WTC11 (cell line): ENCODE results near the gene CTIF. TPM values are rescaled to one million over a fixed set of nuclear protein-coding genes. Genes with fewer than 3 reads are reported as not detected.

ENCODE experiments used
- ATAC-seq: fragments of 200-7000 bp; cut with Tn5 transposase; 2 replicates; pipeline ENCODE4 v1.10.0; 2021; ENCODE audit warnings: mild to moderate bottlenecking, moderate library complexity
- CTCF ChIA-PET: fragments of 300-600 bp; sonication (Branson Sonifier 250); formaldehyde crosslinking; loops from one replicate; lab custom pipeline; 2021; ENCODE audit warnings: antibody characterized with exemption; lab: Charles Lee
- POLR2A ChIA-PET: fragments of 350-600 bp; sonication (Branson Sonifier 250); formaldehyde crosslinking; loops from one replicate; lab custom pipeline; 2021; ENCODE audit warnings: antibody characterized with exemption; lab: Charles Lee
- DNase-seq: peaks from one replicate; pipeline ENCODE4 v3.0.0; 2021; ENCODE audit warnings: low spot score
- H3K27ac Mint-ChIP-seq: 2 replicates; pipeline ENCODE4 v1.8.0; 2021; ENCODE audit warnings: mixed read lengths
- H3K27me3 Mint-ChIP-seq: 2 replicates; pipeline ENCODE4 v1.8.0; 2021; ENCODE audit warnings: low read depth, mild to moderate bottlenecking, moderate library complexity, mixed read lengths
- H3K36me3 Mint-ChIP-seq: 2 replicates; pipeline ENCODE4 v1.8.0; 2021; ENCODE audit warnings: mixed read lengths
- H3K4me1 Mint-ChIP-seq: 2 replicates; pipeline ENCODE4 v1.8.0; 2022; ENCODE audit warnings: mixed read lengths
- H3K4me3 Mint-ChIP-seq: 2 replicates; pipeline ENCODE4 v1.8.0; 2021; ENCODE audit warnings: mild to moderate bottlenecking, moderate library complexity, mixed read lengths
- H3K9me3 Mint-ChIP-seq: 2 replicates; pipeline ENCODE4 v1.8.0; 2021; ENCODE audit warnings: mixed read lengths
- CBFB ChIP-seq: sonication (generic); formaldehyde crosslinking; IDR thresholded peaks from 2 replicates; pipeline ENCODE4 v1.8.1; 2022; ENCODE audit warnings: mild to moderate bottlenecking, low read depth, missing genetic modification reagents
- ELF4 ChIP-seq: sonication (generic); formaldehyde crosslinking; IDR thresholded peaks from 2 replicates; pipeline ENCODE4 v1.8.1; 2022; ENCODE audit warnings: low read depth, mild to moderate bottlenecking, moderate library complexity, missing genetic modification reagents
- IRF2 ChIP-seq: sonication (generic); formaldehyde crosslinking; IDR thresholded peaks from 2 replicates; pipeline ENCODE4 v1.8.0; 2022; ENCODE audit warnings: low read depth, missing genetic modification reagents, borderline replicate concordance
- JAZF1 ChIP-seq: fragments of 250-450 bp; sonication (Bioruptor Pico); IDR thresholded peaks from 2 replicates; pipeline ENCODE4 v1.9.0; 2021; ENCODE audit warnings: moderate library complexity, mild to moderate bottlenecking, inconsistent platforms
- NFYB ChIP-seq: sonication (generic); formaldehyde crosslinking; conservative IDR thresholded peaks from 2 replicates; pipeline ENCODE4 v1.8.0; 2022; ENCODE audit warnings: low read depth, missing genetic modification reagents
- TEAD4 ChIP-seq: sonication (generic); formaldehyde crosslinking; IDR thresholded peaks from 2 replicates; pipeline ENCODE4 v1.8.0; 2022; ENCODE audit warnings: mild to moderate bottlenecking, missing genetic modification reagents
- ZNF317 ChIP-seq: sonication (generic); formaldehyde crosslinking; IDR thresholded peaks from 2 replicates; pipeline ENCODE4 v1.8.1; 2023; ENCODE audit warnings: low read depth, mild to moderate bottlenecking, moderate library complexity, missing genetic modification reagents, borderline replicate concordance
- ZNF396 ChIP-seq: fragments of 250-450 bp; sonication (Bioruptor Pico); IDR thresholded peaks from 2 replicates; pipeline ENCODE4 v1.8.0; 2021; ENCODE audit warnings: mild to moderate bottlenecking, moderate library complexity, borderline replicate concordance
- total RNA-seq: library from RNA; stranded (reverse); gene quantifications from 3 replicates; pipeline ENCODE4 v1.2.3, GENCODE V29; 2021
- TF ChIP-seq, protein P1 (sequence below): sonication (generic); formaldehyde crosslinking; IDR thresholded peaks from 2 replicates; pipeline ENCODE4 v1.8.1; 2023; ENCODE audit warnings: mild to moderate bottlenecking, missing genetic modification reagents, moderate library complexity
- TF ChIP-seq, protein P2 (sequence below): fragments of 250-450 bp; sonication (Bioruptor Pico); IDR thresholded peaks from 2 replicates; pipeline ENCODE4 v1.9.0; 2021; ENCODE audit warnings: mild to moderate bottlenecking, borderline replicate concordance
- TF ChIP-seq, protein P3 (sequence below): sonication (generic); formaldehyde crosslinking; IDR thresholded peaks from 2 replicates; pipeline ENCODE4 v1.8.0; 2023; ENCODE audit warnings: mild to moderate bottlenecking, missing genetic modification reagents
- TF ChIP-seq, protein P4 (sequence below): sonication (generic); formaldehyde crosslinking; IDR thresholded peaks from 2 replicates; pipeline ENCODE4 v1.8.0; 2022; ENCODE audit warnings: mild to moderate bottlenecking, missing genetic modification reagents
- TF ChIP-seq, protein P5 (sequence below): sonication (generic); formaldehyde crosslinking; IDR thresholded peaks from 2 replicates; pipeline ENCODE4 v1.8.1; 2023; ENCODE audit warnings: mild to moderate bottlenecking, missing genetic modification reagents, borderline replicate concordance
- TF ChIP-seq, protein P6 (sequence below): fragments of 250-450 bp; sonication (Bioruptor Pico); conservative IDR thresholded peaks from 2 replicates; pipeline ENCODE4 v1.9.0; 2021; ENCODE audit warnings: mild to moderate bottlenecking

The CTIF gene
- total RNA-seq, 1 experiment from 2014 or later = 28.5 TPM

DNA sequence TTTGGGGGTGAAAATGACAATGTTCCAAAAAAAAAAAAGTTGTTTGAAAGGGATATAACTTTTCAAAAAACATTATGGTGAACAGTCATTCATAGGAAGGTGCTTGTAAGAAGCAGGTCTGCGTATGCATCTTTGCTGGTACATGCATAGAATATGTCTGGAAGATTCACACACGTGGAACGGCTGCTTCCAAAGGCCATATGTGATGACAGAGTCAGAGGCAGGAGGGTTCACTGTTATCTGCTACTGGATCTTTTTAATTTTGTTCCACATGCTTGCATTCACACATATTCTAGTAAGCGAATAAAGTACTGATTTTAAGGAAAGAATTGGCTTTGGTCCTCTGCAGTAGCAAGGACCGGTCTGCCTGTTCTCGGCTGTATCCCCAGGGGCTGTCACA lies 218.5 kb downstream of the CTIF start (continued):
- TF ChIP-seq, protein P1, sequence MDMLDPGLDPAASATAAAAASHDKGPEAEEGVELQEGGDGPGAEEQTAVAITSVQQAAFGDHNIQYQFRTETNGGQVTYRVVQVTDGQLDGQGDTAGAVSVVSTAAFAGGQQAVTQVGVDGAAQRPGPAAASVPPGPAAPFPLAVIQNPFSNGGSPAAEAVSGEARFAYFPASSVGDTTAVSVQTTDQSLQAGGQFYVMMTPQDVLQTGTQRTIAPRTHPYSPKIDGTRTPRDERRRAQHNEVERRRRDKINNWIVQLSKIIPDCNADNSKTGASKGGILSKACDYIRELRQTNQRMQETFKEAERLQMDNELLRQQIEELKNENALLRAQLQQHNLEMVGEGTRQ (CRISPR knock-in tag) = no peak
- TF ChIP-seq ZNF317 = no peak

DNA sequence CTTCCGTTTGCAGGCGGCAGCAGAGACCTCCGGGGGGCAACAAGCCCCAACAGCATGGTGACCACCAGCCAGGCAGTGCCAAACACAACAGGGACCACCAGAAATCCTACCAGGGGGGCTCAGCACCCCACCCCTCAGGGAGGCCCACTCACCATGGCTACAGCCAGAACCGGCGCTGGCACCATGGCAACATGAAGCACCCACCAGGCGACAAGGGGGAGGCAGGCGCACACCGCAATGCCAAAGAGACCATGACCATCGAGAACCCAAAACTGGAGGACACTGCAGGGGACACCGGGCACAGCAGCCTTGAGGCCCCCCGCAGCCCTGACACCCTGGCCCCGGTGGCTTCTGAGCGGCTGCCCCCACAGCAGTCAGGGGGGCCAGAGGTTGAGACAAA lies 219.1 kb downstream of the CTIF start:
- TF ChIP-seq ZNF317 (no peak), IRF2 (no peak), TEAD4 (no peak), ZNF396 (CRISPR knock-in tag) (no peak), ELF4 (no peak), JAZF1 (CRISPR knock-in tag) (no peak), CBFB (CRISPR knock-in tag) (no peak), NFYB (CRISPR knock-in tag) (no peak)
- TF ChIP-seq, protein P2, sequence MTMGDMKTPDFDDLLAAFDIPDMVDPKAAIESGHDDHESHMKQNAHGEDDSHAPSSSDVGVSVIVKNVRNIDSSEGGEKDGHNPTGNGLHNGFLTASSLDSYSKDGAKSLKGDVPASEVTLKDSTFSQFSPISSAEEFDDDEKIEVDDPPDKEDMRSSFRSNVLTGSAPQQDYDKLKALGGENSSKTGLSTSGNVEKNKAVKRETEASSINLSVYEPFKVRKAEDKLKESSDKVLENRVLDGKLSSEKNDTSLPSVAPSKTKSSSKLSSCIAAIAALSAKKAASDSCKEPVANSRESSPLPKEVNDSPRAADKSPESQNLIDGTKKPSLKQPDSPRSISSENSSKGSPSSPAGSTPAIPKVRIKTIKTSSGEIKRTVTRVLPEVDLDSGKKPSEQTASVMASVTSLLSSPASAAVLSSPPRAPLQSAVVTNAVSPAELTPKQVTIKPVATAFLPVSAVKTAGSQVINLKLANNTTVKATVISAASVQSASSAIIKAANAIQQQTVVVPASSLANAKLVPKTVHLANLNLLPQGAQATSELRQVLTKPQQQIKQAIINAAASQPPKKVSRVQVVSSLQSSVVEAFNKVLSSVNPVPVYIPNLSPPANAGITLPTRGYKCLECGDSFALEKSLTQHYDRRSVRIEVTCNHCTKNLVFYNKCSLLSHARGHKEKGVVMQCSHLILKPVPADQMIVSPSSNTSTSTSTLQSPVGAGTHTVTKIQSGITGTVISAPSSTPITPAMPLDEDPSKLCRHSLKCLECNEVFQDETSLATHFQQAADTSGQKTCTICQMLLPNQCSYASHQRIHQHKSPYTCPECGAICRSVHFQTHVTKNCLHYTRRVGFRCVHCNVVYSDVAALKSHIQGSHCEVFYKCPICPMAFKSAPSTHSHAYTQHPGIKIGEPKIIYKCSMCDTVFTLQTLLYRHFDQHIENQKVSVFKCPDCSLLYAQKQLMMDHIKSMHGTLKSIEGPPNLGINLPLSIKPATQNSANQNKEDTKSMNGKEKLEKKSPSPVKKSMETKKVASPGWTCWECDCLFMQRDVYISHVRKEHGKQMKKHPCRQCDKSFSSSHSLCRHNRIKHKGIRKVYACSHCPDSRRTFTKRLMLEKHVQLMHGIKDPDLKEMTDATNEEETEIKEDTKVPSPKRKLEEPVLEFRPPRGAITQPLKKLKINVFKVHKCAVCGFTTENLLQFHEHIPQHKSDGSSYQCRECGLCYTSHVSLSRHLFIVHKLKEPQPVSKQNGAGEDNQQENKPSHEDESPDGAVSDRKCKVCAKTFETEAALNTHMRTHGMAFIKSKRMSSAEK = no peak
- TF ChIP-seq, protein P3, sequence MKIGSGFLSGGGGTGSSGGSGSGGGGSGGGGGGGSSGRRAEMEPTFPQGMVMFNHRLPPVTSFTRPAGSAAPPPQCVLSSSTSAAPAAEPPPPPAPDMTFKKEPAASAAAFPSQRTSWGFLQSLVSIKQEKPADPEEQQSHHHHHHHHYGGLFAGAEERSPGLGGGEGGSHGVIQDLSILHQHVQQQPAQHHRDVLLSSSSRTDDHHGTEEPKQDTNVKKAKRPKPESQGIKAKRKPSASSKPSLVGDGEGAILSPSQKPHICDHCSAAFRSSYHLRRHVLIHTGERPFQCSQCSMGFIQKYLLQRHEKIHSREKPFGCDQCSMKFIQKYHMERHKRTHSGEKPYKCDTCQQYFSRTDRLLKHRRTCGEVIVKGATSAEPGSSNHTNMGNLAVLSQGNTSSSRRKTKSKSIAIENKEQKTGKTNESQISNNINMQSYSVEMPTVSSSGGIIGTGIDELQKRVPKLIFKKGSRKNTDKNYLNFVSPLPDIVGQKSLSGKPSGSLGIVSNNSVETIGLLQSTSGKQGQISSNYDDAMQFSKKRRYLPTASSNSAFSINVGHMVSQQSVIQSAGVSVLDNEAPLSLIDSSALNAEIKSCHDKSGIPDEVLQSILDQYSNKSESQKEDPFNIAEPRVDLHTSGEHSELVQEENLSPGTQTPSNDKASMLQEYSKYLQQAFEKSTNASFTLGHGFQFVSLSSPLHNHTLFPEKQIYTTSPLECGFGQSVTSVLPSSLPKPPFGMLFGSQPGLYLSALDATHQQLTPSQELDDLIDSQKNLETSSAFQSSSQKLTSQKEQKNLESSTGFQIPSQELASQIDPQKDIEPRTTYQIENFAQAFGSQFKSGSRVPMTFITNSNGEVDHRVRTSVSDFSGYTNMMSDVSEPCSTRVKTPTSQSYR (CRISPR knock-in tag) = no peak
- TF ChIP-seq, protein P4, sequence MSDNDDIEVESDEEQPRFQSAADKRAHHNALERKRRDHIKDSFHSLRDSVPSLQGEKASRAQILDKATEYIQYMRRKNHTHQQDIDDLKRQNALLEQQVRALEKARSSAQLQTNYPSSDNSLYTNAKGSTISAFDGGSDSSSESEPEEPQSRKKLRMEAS (CRISPR knock-in tag) = no peak
- TF ChIP-seq, protein P5, sequence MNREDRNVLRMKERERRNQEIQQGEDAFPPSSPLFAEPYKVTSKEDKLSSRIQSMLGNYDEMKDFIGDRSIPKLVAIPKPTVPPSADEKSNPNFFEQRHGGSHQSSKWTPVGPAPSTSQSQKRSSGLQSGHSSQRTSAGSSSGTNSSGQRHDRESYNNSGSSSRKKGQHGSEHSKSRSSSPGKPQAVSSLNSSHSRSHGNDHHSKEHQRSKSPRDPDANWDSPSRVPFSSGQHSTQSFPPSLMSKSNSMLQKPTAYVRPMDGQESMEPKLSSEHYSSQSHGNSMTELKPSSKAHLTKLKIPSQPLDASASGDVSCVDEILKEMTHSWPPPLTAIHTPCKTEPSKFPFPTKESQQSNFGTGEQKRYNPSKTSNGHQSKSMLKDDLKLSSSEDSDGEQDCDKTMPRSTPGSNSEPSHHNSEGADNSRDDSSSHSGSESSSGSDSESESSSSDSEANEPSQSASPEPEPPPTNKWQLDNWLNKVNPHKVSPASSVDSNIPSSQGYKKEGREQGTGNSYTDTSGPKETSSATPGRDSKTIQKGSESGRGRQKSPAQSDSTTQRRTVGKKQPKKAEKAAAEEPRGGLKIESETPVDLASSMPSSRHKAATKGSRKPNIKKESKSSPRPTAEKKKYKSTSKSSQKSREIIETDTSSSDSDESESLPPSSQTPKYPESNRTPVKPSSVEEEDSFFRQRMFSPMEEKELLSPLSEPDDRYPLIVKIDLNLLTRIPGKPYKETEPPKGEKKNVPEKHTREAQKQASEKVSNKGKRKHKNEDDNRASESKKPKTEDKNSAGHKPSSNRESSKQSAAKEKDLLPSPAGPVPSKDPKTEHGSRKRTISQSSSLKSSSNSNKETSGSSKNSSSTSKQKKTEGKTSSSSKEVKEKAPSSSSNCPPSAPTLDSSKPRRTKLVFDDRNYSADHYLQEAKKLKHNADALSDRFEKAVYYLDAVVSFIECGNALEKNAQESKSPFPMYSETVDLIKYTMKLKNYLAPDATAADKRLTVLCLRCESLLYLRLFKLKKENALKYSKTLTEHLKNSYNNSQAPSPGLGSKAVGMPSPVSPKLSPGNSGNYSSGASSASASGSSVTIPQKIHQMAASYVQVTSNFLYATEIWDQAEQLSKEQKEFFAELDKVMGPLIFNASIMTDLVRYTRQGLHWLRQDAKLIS = no peak
- TF ChIP-seq, protein P6, sequence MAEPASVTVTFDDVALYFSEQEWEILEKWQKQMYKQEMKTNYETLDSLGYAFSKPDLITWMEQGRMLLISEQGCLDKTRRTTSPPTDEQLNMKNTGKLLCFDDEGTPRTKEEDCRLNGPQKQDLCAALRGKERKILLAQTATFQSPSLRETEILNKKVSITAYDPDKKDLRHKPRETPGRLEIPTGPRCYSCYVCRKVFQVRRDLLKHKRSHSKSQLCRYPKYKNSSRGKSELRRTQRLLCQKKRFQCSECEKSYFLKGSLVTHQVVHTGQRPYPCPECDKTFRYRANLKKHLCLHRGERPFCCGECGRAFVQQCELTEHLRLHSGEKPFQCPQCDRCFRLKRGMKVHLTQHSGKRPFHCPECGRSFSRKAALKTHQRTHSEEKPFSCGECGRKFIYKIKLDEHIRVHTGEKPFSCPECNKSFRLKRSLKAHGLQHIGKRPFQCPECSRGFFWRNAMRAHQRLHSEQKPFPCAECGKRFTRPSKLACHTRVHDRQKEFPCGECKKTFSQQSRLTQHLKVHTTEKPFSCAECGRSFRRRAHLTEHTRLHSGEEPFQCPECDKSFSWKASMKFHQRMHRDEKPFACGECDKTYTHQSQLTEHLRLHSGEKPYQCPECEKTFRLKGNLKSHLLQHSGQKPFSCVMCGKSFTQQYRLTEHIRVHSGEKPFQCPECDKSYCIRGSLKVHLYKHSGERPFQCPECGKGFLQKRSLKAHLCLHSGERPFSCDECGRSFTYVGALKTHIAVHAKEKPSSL = no peak
- no peak overlapping the region; the same call in 1 of the 2 replicates for H3K27ac Mint-ChIP-seq
- no peak overlapping the region for H3K4me3 Mint-ChIP-seq
- ATAC-seq (no peak), DNase-seq (no peak)
- H3K36me3 Mint-ChIP-seq = peaks cover 9% of the 10 kb centered on the region
- peaks cover 2% of the 10 kb centered on the region; the same call in 1 of the 2 replicates for H3K4me1 Mint-ChIP-seq
- ChIA-PET POLR2A (no interaction called here), CTCF (no interaction called here)
- H3K9me3 Mint-ChIP-seq = peaks cover 4% of the 10 kb centered on the region; the same call in 1 of the 2 replicates
- no peaks in the 10 kb centered on the region for H3K27me3 Mint-ChIP-seq
